HepG2 (cell line): Measurements from ENCODE around the gene SEZ6L. TPM values are rescaled to one million over a fixed set of nuclear protein-coding genes. Genes with fewer than 3 reads are reported as not detected.

Source experiments
- ATAC-seq: fragments of 200-7000 bp; cut with Tn5 transposase; 3 replicates; pipeline ENCODE4 v1.9.1; 2020; ENCODE audit warnings: mild to moderate bottlenecking, moderate library complexity
- BruUV-seq: library from RNA; stranded (reverse); fragments of 400-500 nt; replicated peaks from 2 replicates; lab custom pipeline; 2021; lab: Mats Ljungman, UMichigan
- CTCF ChIA-PET: fragments of 300-600 bp; formaldehyde crosslinking; extraction: SDS; loops from one replicate; lab custom pipeline; 2021; ENCODE audit warnings: low total read pairs, inconsistent platforms, low intra/inter-chr PET ratio; lab: Yijun Ruan, JAX
- POLR2A ChIA-PET: fragments of 350-600 bp; sonication (Branson Sonifier 250); formaldehyde crosslinking; loops from one replicate; lab custom pipeline; 2020; ENCODE audit warnings: antibody characterized with exemption, inconsistent platforms; lab: Yijun Ruan, JAX
- DNase-seq: peaks from one replicate; pipeline ENCODE4 v3.0.0-alpha.2; 2015; ENCODE audit warnings: low spot score
- FAIRE-seq: peaks from 3 replicates; lab custom pipeline; 2011; peaks lifted over from hg19 to GRCh38; lab: Jason Lieb, UNC
- H2AFZ ChIP-seq: one replicate; pipeline ENCODE4 v1.6.1; 2011; ENCODE audit warnings: low read length, inconsistent platforms
- H3K27ac ChIP-seq: fragments of 300-600 bp; 3 replicates; pipeline ENCODE4 v1.8.0; 2011; ENCODE audit warnings: mixed run types, mild to moderate bottlenecking, mixed read lengths, low read length, inconsistent platforms; ENCODE audit not compliant: insufficient read depth; ENCODE audit errors: extremely low read length
- H3K27me3 ChIP-seq, 2 experiments: fragments of 200-600 bp in 1 of 2; 2 replicates in 1 of 2; 3 replicates in 1 of 2; pipeline versions ENCODE4 v1.6.0 to v1.8.0; 2011; ENCODE audit warnings: low read length in 2 of 2, mild to moderate bottlenecking in 2 of 2, moderate library complexity in 2 of 2, inconsistent platforms in 1 of 2; ENCODE audit not compliant: insufficient read depth in 2 of 2, control insufficient read depth in 1 of 2
- H3K36me3 ChIP-seq, 2 experiments: fragments of 200-600 bp in 1 of 2; replicated peaks in 1 of 2; 2 replicates in 1 of 2; 3 replicates in 1 of 2; pipeline versions ENCODE4 v1.5.1 to v1.8.0; 2011; ENCODE audit warnings: low read length in 2 of 2, inconsistent platforms in 1 of 2; ENCODE audit not compliant: insufficient read depth in 2 of 2, control insufficient read depth in 1 of 2
- H3K4me1 ChIP-seq: 2 replicates; pipeline ENCODE4 v1.5.1; 2012; ENCODE audit warnings: low read length, inconsistent platforms; ENCODE audit not compliant: insufficient read depth
- H3K4me2 ChIP-seq: 2 replicates; pipeline ENCODE4 v1.6.0; 2011; ENCODE audit warnings: low read depth, low read length, inconsistent platforms
- H3K4me3 ChIP-seq, 3 experiments: fragments of 200-600 bp in 1 of 3; sonication (generic), shearing (Covaris generic) in 1 of 3; replicated peaks in 1 of 3; 2 replicates each; pipeline ENCODE4 v1.5.1; 2011 to 2016; ENCODE audit warnings: low read length in 3 of 3, inconsistent platforms in 2 of 3, low read depth in 2 of 3, mild to moderate bottlenecking in 2 of 3, control low read depth in 1 of 3, mixed read lengths in 1 of 3; ENCODE audit not compliant: insufficient read depth in 1 of 3
- H3K79me2 ChIP-seq: one replicate; pipeline ENCODE4 v1.6.1; 2011; ENCODE audit warnings: low read length, inconsistent platforms; ENCODE audit not compliant: insufficient read depth
- H3K9ac ChIP-seq: 2 replicates; pipeline ENCODE4 v1.6.0; 2011; ENCODE audit warnings: mild to moderate bottlenecking, low read depth, low read length, inconsistent platforms; ENCODE audit not compliant: insufficient read depth
- H3K9me3 ChIP-seq: 2 replicates; pipeline ENCODE4 v1.5.1; 2012; ENCODE audit warnings: mild to moderate bottlenecking, low read length
- H4K20me1 ChIP-seq: 2 replicates; pipeline ENCODE4 v1.6.0; 2011; ENCODE audit warnings: inconsistent platforms, mild to moderate bottlenecking, low read length, moderate library complexity; ENCODE audit not compliant: insufficient read depth
- ARID2 ChIP-seq: sonication (generic); formaldehyde crosslinking; IDR thresholded peaks from 2 replicates; pipeline ENCODE4 v1.8.1; 2022; ENCODE audit warnings: mild to moderate bottlenecking, missing genetic modification reagents, borderline replicate concordance
- HNRNPUL1 ChIP-seq: fragments of 200-400 bp; formaldehyde crosslinking; IDR thresholded peaks from 2 replicates; pipeline ENCODE4 v1.6.1; 2017; ENCODE audit warnings: low read depth, mild to moderate bottlenecking, low read length, moderate library complexity
- KLF15 ChIP-seq: sonication (generic); formaldehyde crosslinking; IDR thresholded peaks from 2 replicates; pipeline ENCODE4 v1.8.1; 2023; ENCODE audit warnings: borderline replicate concordance, mild to moderate bottlenecking, inconsistent platforms, missing genetic modification reagents, mixed read lengths
- RXRA ChIP-seq: sonication (generic); formaldehyde crosslinking; IDR thresholded peaks from 2 replicates; pipeline ENCODE4 v1.5.1; 2020; ENCODE audit warnings: missing genetic modification reagents
- SNAPC4 ChIP-seq: sonication (generic); formaldehyde crosslinking; IDR thresholded peaks from 2 replicates; pipeline ENCODE4 v1.4.0; 2020; ENCODE audit warnings: mild to moderate bottlenecking, missing genetic modification reagents
- ZC3H4 ChIP-seq: sonication (generic); formaldehyde crosslinking; IDR thresholded peaks from 2 replicates; pipeline ENCODE4 v1.4.0; 2020; ENCODE audit warnings: missing genetic modification reagents, borderline replicate concordance
- ZNF281 ChIP-seq: sonication (generic); formaldehyde crosslinking; IDR thresholded peaks from 2 replicates; pipeline ENCODE4 v1.4.0; 2020; ENCODE audit warnings: missing genetic modification reagents, borderline replicate concordance
- ZNF317 ChIP-seq: sonication (generic); formaldehyde crosslinking; IDR thresholded peaks from 2 replicates; pipeline ENCODE4 v1.5.0; 2020; ENCODE audit warnings: mild to moderate bottlenecking, missing genetic modification reagents
- ZNF484 ChIP-seq: sonication (generic); formaldehyde crosslinking; IDR thresholded peaks from 2 replicates; pipeline ENCODE4 v1.5.1; 2020; ENCODE audit warnings: mild to moderate bottlenecking, low read depth, missing genetic modification reagents, borderline replicate concordance
- ZNF597 ChIP-seq: sonication (generic); formaldehyde crosslinking; IDR thresholded peaks from 2 replicates; pipeline ENCODE4 v1.5.0; 2020; ENCODE audit warnings: missing genetic modification reagents
- ZNF746 ChIP-seq: sonication (generic); formaldehyde crosslinking; IDR thresholded peaks from 2 replicates; pipeline ENCODE4 v1.8.0; 2022; ENCODE audit warnings: mild to moderate bottlenecking, missing genetic modification reagents
- WGBS: methylation state at CpG from one replicate; pipeline ENCODE4 v1.1.6; 2017; ENCODE audit warnings: low lambda C conversion rate; 5-methylcytosine and 5-hydroxymethylcytosine counted together
- in situ Hi-C: cut with HindIII; loops from 2 replicates; pipeline ENCODE4 v1.10.0; 2017; ENCODE audit warnings: low pct_unique_long_range_greater_than_20kb; ENCODE audit not compliant: extremely low pct_ligation_motif_present
- intact Hi-C: fragments of 100-400 bp; cut with micrococcal nuclease; formaldehyde crosslinking; loops from one replicate; pipeline ENCODE4 v1.10.0; 2022; ENCODE audit not compliant: unreplicated experiment
- polyA plus RNA-seq, 8 experiments: library from polyadenylated mRNA; depleted of rRNA in 3 of 8; stranded (reverse) in 7 of 8; unstranded in 1 of 8; fragments of >200 nt; fragmentation: Illumina TruSeq in 4 of 8; extraction: Trizol in 4 of 8; gene quantifications; 2 replicates each; pipeline versions ENCODE4 v1.2.1 to v1.2.3, GENCODE V29; 2011 to 2016; ENCODE audit warnings: low read depth in 4 of 8, missing spikeins in 1 of 8, mixed read lengths in 1 of 8; ENCODE audit not compliant: insufficient read depth in 1 of 8
- total RNA-seq, 5 experiments: library from RNA; depleted of rRNA; stranded (reverse); fragments of >200 nt; fragmentation: Illumina TruSeq; extraction: Trizol; gene quantifications; 2 replicates each; pipeline ENCODE4 v1.2.3, GENCODE V29; 2016; ENCODE audit warnings: low read depth in 1 of 5
- TF ChIP-seq, protein P1 (sequence below): sonication (generic); formaldehyde crosslinking; IDR thresholded peaks from 2 replicates; pipeline ENCODE4 v1.5.0; 2020; ENCODE audit warnings: missing genetic modification reagents
- TF ChIP-seq, protein P2 (sequence below): sonication (generic); formaldehyde crosslinking; IDR thresholded peaks from 2 replicates; pipeline ENCODE4 v1.4.0; 2020; ENCODE audit warnings: missing genetic modification reagents

SEZ6L gene
- total and polyA plus RNA-seq, 2 of the 13 experiments (the other 11 are each of a cell fraction or from before 2014, with no cell fraction given): not detected

DNA sequence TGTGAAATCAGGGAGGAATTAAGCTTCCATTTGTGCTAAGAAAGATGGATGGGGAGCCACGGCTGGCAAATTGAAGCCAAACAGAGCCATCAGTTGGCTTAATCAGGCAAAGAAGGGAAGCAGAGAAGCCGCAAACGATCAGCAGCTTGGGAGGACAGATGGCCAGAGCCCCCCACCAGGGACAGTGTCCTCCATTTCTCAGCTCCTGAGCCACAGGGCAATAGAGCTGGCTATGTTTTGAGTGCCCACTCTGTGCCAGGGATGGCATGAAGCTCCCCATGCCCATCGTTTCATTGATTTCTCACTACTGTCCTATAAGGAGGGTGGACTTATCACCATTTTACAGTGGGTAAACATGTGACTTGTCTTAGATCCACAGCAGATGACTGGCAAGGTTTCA is 133.5 kb downstream of the SEZ6L start:
- Histone ChIP-seq H3K79me2 (no peaks in the 10 kb centered on the region), H3K27me3 (peaks cover 0 to 16% of the 10 kb centered on the region in 2 experiments; a peak in 2 of 5 replicates), H3K27ac (no peak overlapping the region), H3K36me3 (no peaks in the 10 kb centered on the region), H3K4me1 (peaks cover 8% of the 10 kb centered on the region), H3K4me3 (no peak overlapping the region), H3K9me3 (no peaks in the 10 kb centered on the region), H3K4me2 (no peak overlapping the region), H4K20me1 (no peaks in the 10 kb centered on the region), H3K9ac (no peak overlapping the region), H2AFZ (no peak overlapping the region)
- DNase-seq (no peak), ATAC-seq (no peak), FAIRE-seq (no peak)
- in situ Hi-C loops: no loop called here
- POLR2A ChIA-PET: no interaction called here
- no TSS peak for BruUV-seq
- intact Hi-C loops: loop anchor here (5.0 kb wide), 1 partner anchor 50 kb away; no protein-coding TSS in a partner anchor
- 3% methylated on average over 4 of the region's 4 CpGs for WGBS
- CTCF ChIA-PET: no interaction called here
- TF ChIP-seq ARID2 (CRISPR knock-in tag): no peak
- TF ChIP-seq HNRNPUL1: no peak
- TF ChIP-seq ZNF597 (CRISPR knock-in tag): no peak
- TF ChIP-seq ZNF484: no peak
- TF ChIP-seq ZNF317 (CRISPR knock-in tag): no peak
- no peak for TF ChIP-seq ZNF281 (CRISPR knock-in tag)
- TF ChIP-seq RXRA (CRISPR knock-in tag): no peak
- no peak for TF ChIP-seq KLF15 (CRISPR knock-in tag)
- no peak for TF ChIP-seq SNAPC4 (CRISPR knock-in tag)
- TF ChIP-seq, protein P1, sequence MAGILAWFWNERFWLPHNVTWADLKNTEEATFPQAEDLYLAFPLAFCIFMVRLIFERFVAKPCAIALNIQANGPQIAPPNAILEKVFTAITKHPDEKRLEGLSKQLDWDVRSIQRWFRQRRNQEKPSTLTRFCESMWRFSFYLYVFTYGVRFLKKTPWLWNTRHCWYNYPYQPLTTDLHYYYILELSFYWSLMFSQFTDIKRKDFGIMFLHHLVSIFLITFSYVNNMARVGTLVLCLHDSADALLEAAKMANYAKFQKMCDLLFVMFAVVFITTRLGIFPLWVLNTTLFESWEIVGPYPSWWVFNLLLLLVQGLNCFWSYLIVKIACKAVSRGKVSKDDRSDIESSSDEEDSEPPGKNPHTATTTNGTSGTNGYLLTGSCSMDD (CRISPR knock-in tag): no peak
- TF ChIP-seq, protein P2, sequence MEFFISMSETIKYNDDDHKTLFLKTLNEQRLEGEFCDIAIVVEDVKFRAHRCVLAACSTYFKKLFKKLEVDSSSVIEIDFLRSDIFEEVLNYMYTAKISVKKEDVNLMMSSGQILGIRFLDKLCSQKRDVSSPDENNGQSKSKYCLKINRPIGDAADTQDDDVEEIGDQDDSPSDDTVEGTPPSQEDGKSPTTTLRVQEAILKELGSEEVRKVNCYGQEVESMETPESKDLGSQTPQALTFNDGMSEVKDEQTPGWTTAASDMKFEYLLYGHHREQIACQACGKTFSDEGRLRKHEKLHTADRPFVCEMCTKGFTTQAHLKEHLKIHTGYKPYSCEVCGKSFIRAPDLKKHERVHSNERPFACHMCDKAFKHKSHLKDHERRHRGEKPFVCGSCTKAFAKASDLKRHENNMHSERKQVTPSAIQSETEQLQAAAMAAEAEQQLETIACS: no peak
- no peak for TF ChIP-seq ZNF746
- no peak for TF ChIP-seq ZC3H4 (CRISPR knock-in tag)
